SK-N-SH (cell line): ENCODE data around the gene DPF3. TPM values are rescaled to one million over a fixed set of nuclear protein-coding genes. Genes with fewer than 3 reads are reported as not detected.

Experiments used
- CTCF ChIA-PET: fragments of 300-600, 350-600 bp; formaldehyde crosslinking; extraction: SDS; loops from one replicate; lab custom pipeline; 2021; lab: Yijun Ruan, JAX
- POLR2A ChIA-PET: fragments of 350-600 bp; sonication (Branson Sonifier 250); formaldehyde crosslinking; extraction: SDS; loops from one replicate; lab custom pipeline; 2020; ENCODE audit warnings: antibody characterized with exemption, inconsistent platforms; lab: Yijun Ruan, JAX
- DNase-seq: peaks from one replicate; pipeline ENCODE4 v3.0.0; 2012
- H2AFZ ChIP-seq: fragments of 200-600 bp; sonication (generic); 2 replicates; pipeline ENCODE4 v1.8.1; 2016; ENCODE audit warnings: antibody characterized with exemption, mild to moderate bottlenecking, low read depth
- H3F3A ChIP-seq: fragments of 200-600 bp; sonication (generic); replicated peaks from 2 replicates; pipeline ENCODE3; 2016; ENCODE audit warnings: antibody characterized with exemption, mild to moderate bottlenecking; ENCODE audit not compliant: insufficient read depth
- H3K27ac ChIP-seq, 2 experiments: fragments of 200-500 bp in 1 of 2; fragments of 200-600 bp in 1 of 2; sonication (Bioruptor generic) in 1 of 2; sonication (generic), shearing (Covaris generic) in 1 of 2; 2 replicates each; pipeline versions ENCODE4 v1.5.1 to v1.6.1; 2014 to 2016; ENCODE audit warnings: low read depth in 2 of 2, inconsistent platforms in 1 of 2, low read length in 1 of 2, mild to moderate bottlenecking in 1 of 2, mixed read lengths in 1 of 2
- H3K27me3 ChIP-seq: fragments of 200-600 bp; sonication (generic), shearing (Covaris generic); 2 replicates; pipeline ENCODE4 v1.6.1; 2016; ENCODE audit warnings: mixed run types; ENCODE audit not compliant: insufficient read depth
- H3K36me3 ChIP-seq, 2 experiments: fragments of 200-500 bp in 1 of 2; fragments of 200-600 bp in 1 of 2; sonication (Bioruptor generic) in 1 of 2; sonication (generic) in 1 of 2; replicated peaks in 1 of 2; 2 replicates each; pipeline versions ENCODE3 to v1.5.1; 2014 to 2016; ENCODE audit warnings: low read length in 1 of 2, mild to moderate bottlenecking in 1 of 2; ENCODE audit not compliant: insufficient read depth in 2 of 2, control insufficient read depth in 1 of 2
- H3K4me1 ChIP-seq, 2 experiments: fragments of 200-500 bp in 1 of 2; fragments of 200-600 bp in 1 of 2; sonication (Bioruptor generic) in 1 of 2; sonication (generic), shearing (Covaris generic) in 1 of 2; 2 replicates each; pipeline versions ENCODE4 v1.5.1 to v1.6.1; 2014 to 2016; ENCODE audit warnings: low read depth in 1 of 2, low read length in 1 of 2, mixed run types in 1 of 2; ENCODE audit not compliant: insufficient read depth in 2 of 2, control insufficient read depth in 1 of 2
- H3K4me2 ChIP-seq: fragments of 200-600 bp; sonication (generic), shearing (Covaris generic); 2 replicates; pipeline ENCODE4 v1.6.1; 2017; ENCODE audit warnings: mixed run types
- H3K4me3 ChIP-seq, 2 experiments: fragments of 200-500 bp in 1 of 2; fragments of 200-600 bp in 1 of 2; sonication (Bioruptor generic) in 1 of 2; sonication (generic), shearing (Covaris generic) in 1 of 2; 2 replicates each; pipeline versions ENCODE4 v1.5.1 to v1.8.1; 2014 to 2016; ENCODE audit warnings: low read depth in 2 of 2, inconsistent platforms in 1 of 2, low read length in 1 of 2, mild to moderate bottlenecking in 1 of 2, mixed read lengths in 1 of 2, moderate library complexity in 1 of 2
- H3K79me2 ChIP-seq: fragments of 200-600 bp; sonication (generic); 2 replicates; pipeline ENCODE4 v1.8.1; 2017; ENCODE audit warnings: mild to moderate bottlenecking; ENCODE audit not compliant: insufficient read depth
- H3K9ac ChIP-seq: fragments of 200-600 bp; sonication (generic); 2 replicates; pipeline ENCODE4 v1.6.1; 2017; ENCODE audit warnings: mixed run types
- H3K9me2 ChIP-seq: fragments of 200-600 bp; sonication (generic); 2 replicates; pipeline ENCODE4 v1.6.1; 2017; ENCODE audit warnings: mixed run types
- H3K9me3 ChIP-seq: fragments of 200-600 bp; sonication (generic); 2 replicates; pipeline ENCODE4 v1.6.1; 2017; ENCODE audit warnings: mixed run types, mild to moderate bottlenecking, moderate library complexity
- H4K20me1 ChIP-seq: fragments of 200-600 bp; sonication (generic); 2 replicates; pipeline ENCODE4 v1.6.1; 2017; ENCODE audit warnings: mild to moderate bottlenecking, mixed run types; ENCODE audit not compliant: insufficient read depth
- CTCF ChIP-seq: fragments of 200-600 bp; sonication (generic); IDR thresholded peaks from 2 replicates; pipeline ENCODE4 v1.6.1; 2017; ENCODE audit warnings: antibody characterized with exemption, mild to moderate bottlenecking, moderate library complexity
- EZH2phosphoT487 ChIP-seq: fragments of 200-600 bp; sonication (generic); IDR thresholded peaks from 2 replicates; pipeline ENCODE4 v1.6.1; 2017; ENCODE audit warnings: low read depth, mixed run types, mild to moderate bottlenecking, antibody characterized with exemption, moderate library complexity, borderline replicate concordance
- FOXM1 ChIP-seq: IDR thresholded peaks from 2 replicates; pipeline ENCODE4 v1.4.0; 2012; ENCODE audit warnings: low read depth, mild to moderate bottlenecking
- GABPA ChIP-seq: IDR thresholded peaks from 2 replicates; pipeline ENCODE4 v1.4.0; 2012; ENCODE audit warnings: low read depth, mild to moderate bottlenecking
- MEF2A ChIP-seq: IDR thresholded peaks from 2 replicates; pipeline ENCODE4 v1.4.0; 2012; ENCODE audit warnings: low read depth, borderline replicate concordance
- RCOR1 ChIP-seq: fragments of 150-350 bp; IDR thresholded peaks from 2 replicates; pipeline ENCODE4 v1.6.1; 2017; ENCODE audit warnings: antibody characterized with exemption, low read length
- RFX5 ChIP-seq: IDR thresholded peaks from 2 replicates; pipeline ENCODE4 v1.6.1; 2012; ENCODE audit warnings: mild to moderate bottlenecking, improper control_type of control experiment, low read length
- RXRA ChIP-seq: IDR thresholded peaks from 2 replicates; pipeline ENCODE4 v1.4.0; 2012; ENCODE audit warnings: low read depth, mild to moderate bottlenecking, borderline replicate concordance
- SMC3 ChIP-seq: IDR thresholded peaks from 2 replicates; pipeline ENCODE4 v1.6.1; 2012; ENCODE audit warnings: low read depth, low read length, improper control_type of control experiment
- USF1 ChIP-seq: IDR thresholded peaks from 2 replicates; pipeline ENCODE4 v1.4.0; 2012; ENCODE audit warnings: low read depth, borderline replicate concordance
- ZBTB33 ChIP-seq: IDR thresholded peaks from 2 replicates; pipeline ENCODE4 v1.4.0; 2012; ENCODE audit warnings: low read depth, borderline replicate concordance
- WGBS: methylation state at CpG from one replicate; pipeline ENCODE4 v1.1.6; 2017; ENCODE audit warnings: low lambda C conversion rate; 5-methylcytosine and 5-hydroxymethylcytosine counted together
- polyA plus RNA-seq, 3 experiments: library from polyadenylated mRNA; depleted of rRNA; stranded (reverse); fragments of >200 nt; gene quantifications; 2 replicates each; pipeline ENCODE4 v1.2.3, GENCODE V29; 2012

DPF3 gene
- polyA plus RNA-seq, 1 of the 3 experiments (the other 2 are of a cell fraction) = 2.8 TPM

- POLR2A ChIA-PET = no interaction called here
- 57% methylated on average over 11 of the region's 13 CpGs for WGBS
- no peaks in the 10 kb centered on the region for H3K36me3 ChIP-seq
- H3K9me2 ChIP-seq = no peaks in the 10 kb centered on the region
- no peak for DNase-seq
- peaks cover 0 to 17% of the 10 kb centered on the region in 2 experiments; a peak in 1 of 4 replicates for H3K4me1 ChIP-seq
- H3K4me2 ChIP-seq = no peak overlapping the region
- peaks cover 4% of the 10 kb centered on the region for H3F3A ChIP-seq
- H3K27me3 ChIP-seq = no peaks in the 10 kb centered on the region
- no peak overlapping the region for H3K4me3 ChIP-seq
- H3K9ac ChIP-seq = no peak overlapping the region
- TF ChIP-seq GABPA = no peak
- TF ChIP-seq RCOR1 = no peak
- no peak for TF ChIP-seq EZH2phosphoT487
- TF ChIP-seq ZBTB33 = no peak
- no peak for TF ChIP-seq RFX5
- TF ChIP-seq USF1 = no peak
- no peak for TF ChIP-seq FOXM1
- TF ChIP-seq MEF2A = no peak
- no peak for TF ChIP-seq CTCF
- TF ChIP-seq SMC3 = no peak
- TF ChIP-seq RXRA = no peak
- TF ChIP-seq, all 33 proteins: peak for 0
- H3K9me3 ChIP-seq = no peaks in the 10 kb centered on the region
- H3K79me2 ChIP-seq = no peaks in the 10 kb centered on the region
- no peak overlapping the region for H2AFZ ChIP-seq
- H3K27ac ChIP-seq = no peak overlapping the region
- CTCF ChIA-PET = no interaction called here
- no peaks in the 10 kb centered on the region for H4K20me1 ChIP-seq
Measured at GRCh38 chr14:72786378-72787350, 107.2 kb downstream of the DPF3 start.
